Mesothelial cell of epicardium (in vitro differentiated cells): Measurements from ENCODE around the gene TBC1D22A. TPM values are rescaled to one million over a fixed set of nuclear protein-coding genes. Genes with fewer than 3 reads are reported as not detected.

ENCODE experiments used
- DNase-seq, 2 experiments: peaks; one replicate each; pipeline ENCODE4 v3.0.0; 2021; ENCODE audit warnings: low spot score in 2 of 2; ENCODE audit not compliant: unreplicated experiment in 2 of 2
- H3K27ac Mint-ChIP-seq: 2 replicates; pipeline ENCODE4 v1.8.0; 2021; ENCODE audit warnings: mixed read lengths
- H3K27me3 Mint-ChIP-seq: 2 replicates; pipeline ENCODE4 v1.8.0; 2021; ENCODE audit warnings: low read depth, mixed read lengths
- H3K36me3 Mint-ChIP-seq: 2 replicates; pipeline ENCODE4 v1.8.0; 2021; ENCODE audit warnings: mixed read lengths
- H3K4me1 Mint-ChIP-seq: 2 replicates; pipeline ENCODE4 v1.8.0; 2021; ENCODE audit warnings: mixed read lengths
- H3K4me3 Mint-ChIP-seq: 2 replicates; pipeline ENCODE4 v1.8.0; 2021; ENCODE audit warnings: mild to moderate bottlenecking, moderate library complexity, mixed read lengths
- H3K9me3 Mint-ChIP-seq: 2 replicates; pipeline ENCODE4 v1.8.0; 2021; ENCODE audit warnings: mixed read lengths
- total RNA-seq: library from RNA; stranded (reverse); gene quantifications from 3 replicates; pipeline ENCODE4 v1.2.1, GENCODE V29; 2021
- TF ChIP-seq, protein P1 (sequence below): fragments of 200-600 bp; sonication (generic); IDR thresholded peaks from one replicate; pipeline ENCODE4 v1.5.0; 2021; ENCODE audit warnings: antibody characterized with exemption; ENCODE audit not compliant: unreplicated experiment

TBC1D22A gene
- total RNA-seq, 1 donor from 2014 or later: 26.6 TPM

DNA sequence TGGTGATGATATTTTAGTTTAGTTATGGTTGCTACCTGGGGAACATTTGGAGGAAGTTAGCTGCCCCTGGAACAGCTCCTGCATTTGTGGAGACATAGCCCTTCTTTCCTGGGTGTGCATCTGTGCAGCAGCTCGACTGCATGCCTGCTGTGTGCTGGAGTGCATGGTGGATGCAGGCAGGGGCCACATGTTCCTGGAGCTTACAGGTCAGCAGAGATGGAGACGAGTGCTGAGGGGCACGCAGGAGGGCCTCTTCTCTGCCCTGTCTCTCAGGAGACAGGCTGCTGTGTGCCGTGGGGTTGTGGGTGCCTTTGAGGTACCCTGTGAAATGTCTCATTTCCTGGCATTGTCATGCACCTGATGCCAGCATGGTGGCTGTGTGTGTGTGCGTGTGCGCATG is 87.5 kb downstream of the TBC1D22A start:
- Mint-ChIP-seq H3K27me3 (no peaks in the 10 kb centered on the region), H3K9me3 (no peaks in the 10 kb centered on the region), H3K4me1 (peaks cover 36% of the 10 kb centered on the region), H3K4me3 (no peak overlapping the region), H3K27ac (no peak overlapping the region), H3K36me3 (peaks cover 13% of the 10 kb centered on the region)
- TF ChIP-seq, protein P1, sequence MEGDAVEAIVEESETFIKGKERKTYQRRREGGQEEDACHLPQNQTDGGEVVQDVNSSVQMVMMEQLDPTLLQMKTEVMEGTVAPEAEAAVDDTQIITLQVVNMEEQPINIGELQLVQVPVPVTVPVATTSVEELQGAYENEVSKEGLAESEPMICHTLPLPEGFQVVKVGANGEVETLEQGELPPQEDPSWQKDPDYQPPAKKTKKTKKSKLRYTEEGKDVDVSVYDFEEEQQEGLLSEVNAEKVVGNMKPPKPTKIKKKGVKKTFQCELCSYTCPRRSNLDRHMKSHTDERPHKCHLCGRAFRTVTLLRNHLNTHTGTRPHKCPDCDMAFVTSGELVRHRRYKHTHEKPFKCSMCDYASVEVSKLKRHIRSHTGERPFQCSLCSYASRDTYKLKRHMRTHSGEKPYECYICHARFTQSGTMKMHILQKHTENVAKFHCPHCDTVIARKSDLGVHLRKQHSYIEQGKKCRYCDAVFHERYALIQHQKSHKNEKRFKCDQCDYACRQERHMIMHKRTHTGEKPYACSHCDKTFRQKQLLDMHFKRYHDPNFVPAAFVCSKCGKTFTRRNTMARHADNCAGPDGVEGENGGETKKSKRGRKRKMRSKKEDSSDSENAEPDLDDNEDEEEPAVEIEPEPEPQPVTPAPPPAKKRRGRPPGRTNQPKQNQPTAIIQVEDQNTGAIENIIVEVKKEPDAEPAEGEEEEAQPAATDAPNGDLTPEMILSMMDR: no peak
- DNase-seq: no peak

DNA sequence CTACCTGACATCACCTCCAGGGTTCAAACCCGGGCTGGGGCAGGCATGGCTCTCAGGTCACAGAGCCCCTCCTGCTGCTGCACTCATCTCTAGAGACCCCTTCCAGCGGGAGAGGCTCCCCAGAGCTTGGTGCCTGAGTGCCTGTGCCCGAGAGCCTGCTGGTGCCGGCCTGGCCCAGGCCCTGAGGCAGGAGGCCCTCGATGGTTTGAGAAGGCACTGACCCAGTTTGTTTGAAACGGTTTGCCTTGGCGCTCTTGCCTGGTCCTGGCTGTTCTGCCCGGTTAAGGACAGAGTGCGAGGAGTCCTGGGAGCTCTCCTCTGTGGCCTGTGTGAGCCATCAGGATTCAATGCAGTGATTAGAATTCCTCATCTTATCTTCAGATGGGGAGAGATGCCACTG is 88.9 kb downstream of the TBC1D22A start:
- no peak overlapping the region for H3K4me3 Mint-ChIP-seq
- no peak for DNase-seq
- TF ChIP-seq, protein P1: no peak
- H3K27me3 Mint-ChIP-seq: no peaks in the 10 kb centered on the region
- H3K9me3 Mint-ChIP-seq: no peaks in the 10 kb centered on the region
- no peak overlapping the region for H3K27ac Mint-ChIP-seq
- peaks cover 13% of the 10 kb centered on the region for H3K36me3 Mint-ChIP-seq
- peaks cover 22% of the 10 kb centered on the region for H3K4me1 Mint-ChIP-seq

DNA sequence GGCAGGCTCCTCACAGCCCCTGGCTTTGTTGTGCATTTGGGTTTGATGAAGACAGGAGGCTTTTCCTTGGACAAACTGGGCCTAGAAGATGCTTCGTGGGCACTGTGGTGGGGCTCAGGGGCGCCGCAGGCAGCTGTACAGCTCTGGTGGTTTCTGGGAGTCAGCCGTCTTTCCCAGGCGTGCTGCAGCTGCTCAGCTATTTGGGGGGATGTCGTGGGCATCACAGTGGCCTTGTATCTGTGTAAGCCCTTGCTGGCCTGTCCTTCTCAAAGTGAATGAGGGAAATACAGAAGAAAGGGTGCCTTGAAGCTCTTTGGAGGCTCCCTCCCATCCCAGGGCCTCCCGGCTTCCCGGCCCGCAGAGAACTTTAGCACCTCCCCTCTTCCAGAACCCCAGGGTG is 89.5 kb downstream of the TBC1D22A start:
- Mint-ChIP-seq H3K4me3 (no peak overlapping the region), H3K4me1 (peaks cover 17% of the 10 kb centered on the region), H3K9me3 (no peaks in the 10 kb centered on the region), H3K27me3 (no peaks in the 10 kb centered on the region), H3K27ac (no peak overlapping the region), H3K36me3 (peaks cover 13% of the 10 kb centered on the region)
- no peak for DNase-seq
- TF ChIP-seq, protein P1: no peak

DNA sequence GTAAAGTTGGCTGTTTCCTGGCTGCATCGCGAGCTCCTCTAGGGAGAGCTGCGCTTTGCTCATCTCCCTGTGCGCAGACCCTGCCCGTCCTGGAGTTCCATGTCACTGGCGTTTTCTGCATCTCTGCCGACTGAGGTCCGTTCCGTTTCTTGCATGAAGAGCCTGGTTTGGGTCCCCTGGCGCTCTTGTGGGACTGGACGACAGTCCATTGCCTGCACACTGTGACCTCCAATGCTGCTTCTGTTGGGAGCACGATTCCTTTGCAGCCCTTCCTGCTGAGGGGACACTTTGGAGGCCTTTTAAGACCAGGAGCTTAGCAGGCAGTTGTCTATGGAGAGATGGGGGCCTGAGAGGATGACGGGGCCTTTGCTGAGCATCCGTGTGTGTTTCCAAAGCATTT is 90.3 kb downstream of the TBC1D22A start:
- DNase-seq: no peak

DNA sequence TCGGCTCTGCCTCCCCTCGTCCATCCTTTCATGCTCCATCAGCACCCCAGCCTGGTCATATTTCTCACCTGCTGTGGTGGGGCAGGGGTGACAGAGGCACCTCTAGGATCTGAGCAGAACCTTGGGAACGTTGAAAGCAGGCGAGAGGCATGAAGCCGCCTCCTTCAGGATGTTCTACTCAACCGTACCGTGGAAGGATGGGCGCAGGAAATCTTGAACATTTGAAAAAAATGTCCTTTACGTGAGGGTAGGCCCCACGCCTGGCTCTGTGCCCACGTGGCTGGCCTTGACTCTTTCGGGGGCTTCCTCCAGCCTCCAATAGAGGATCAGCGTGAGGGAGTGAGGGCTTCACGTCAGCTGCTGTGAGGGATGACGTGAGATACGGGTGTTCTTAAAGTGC is 90.7 kb downstream of the TBC1D22A start:
- no peaks in the 10 kb centered on the region for H3K9me3 Mint-ChIP-seq
- no peak for DNase-seq
- TF ChIP-seq, protein P1: no peak
- peaks cover 19% of the 10 kb centered on the region for H3K36me3 Mint-ChIP-seq
- no peak overlapping the region for H3K27ac Mint-ChIP-seq
- no peak overlapping the region for H3K4me3 Mint-ChIP-seq
- no peaks in the 10 kb centered on the region for H3K27me3 Mint-ChIP-seq
- H3K4me1 Mint-ChIP-seq: peaks cover 7% of the 10 kb centered on the region

More for the DNA sequence above, 90.3 kb downstream of the TBC1D22A start:
- TF ChIP-seq, protein P1: no peak
- no peak overlapping the region for H3K27ac Mint-ChIP-seq
- H3K27me3 Mint-ChIP-seq: no peaks in the 10 kb centered on the region
- H3K9me3 Mint-ChIP-seq: no peaks in the 10 kb centered on the region
- H3K36me3 Mint-ChIP-seq: peaks cover 15% of the 10 kb centered on the region
- no peak overlapping the region for H3K4me3 Mint-ChIP-seq
- peaks cover 11% of the 10 kb centered on the region for H3K4me1 Mint-ChIP-seq
